HL-60 (cell line): ENCODE results near the gene PEX5L.

Experiments
- DNase-seq, 2 experiments: peaks; one replicate each; pipeline ENCODE4 v3.0.0-alpha.2; 2010 to 2020; ENCODE audit warnings: low read depth in 1 of 2, low spot score in 1 of 2
- H3K27ac ChIP-seq: fragments of 250-450 bp; sonication (Bioruptor Pico); replicated peaks from 2 replicates; pipeline ENCODE4 v1.5.1; 2020; ENCODE audit warnings: mild to moderate bottlenecking, moderate library complexity
- H3K27me3 ChIP-seq: fragments of 250-450 bp; sonication (Bioruptor Pico); 2 replicates; pipeline ENCODE4 v1.5.1; 2021; ENCODE audit warnings: mild to moderate bottlenecking, moderate library complexity; ENCODE audit not compliant: insufficient read depth, poor library complexity, severe bottlenecking
- H3K4me3 ChIP-seq: replicated peaks from 2 replicates; pipeline ENCODE4 v1.5.1; 2011; ENCODE audit warnings: mild to moderate bottlenecking, control low read depth, low read length; ENCODE audit not compliant: insufficient read depth
- CTCF ChIP-seq: IDR thresholded peaks from one replicate; pipeline ENCODE4 v1.5.1; 2011; ENCODE audit warnings: low read length, control low read depth, inconsistent platforms; ENCODE audit not compliant: insufficient read depth
- GABPA ChIP-seq: IDR thresholded peaks from 2 replicates; pipeline ENCODE4 v1.6.1; 2012; ENCODE audit warnings: low read depth
- POLR2AphosphoS5 ChIP-seq: IDR thresholded peaks from 2 replicates; pipeline ENCODE4 v1.6.1; 2012; ENCODE audit warnings: low read depth
- REST ChIP-seq: IDR thresholded peaks from 2 replicates; pipeline ENCODE4 v1.6.1; 2012; ENCODE audit warnings: low read depth; ENCODE audit not compliant: insufficient replicate concordance
- SPI1 ChIP-seq: IDR thresholded peaks from 2 replicates; pipeline ENCODE4 v1.6.1; 2012; ENCODE audit warnings: low read depth, mild to moderate bottlenecking, borderline replicate concordance

Gene PEX5L

GRCh38 chr3:179876440-179876839, 160.3 kb downstream of the PEX5L start:
- DNase-seq = no peak
- no peak for TF ChIP-seq SPI1
- TF ChIP-seq GABPA = no peak
- no peak for TF ChIP-seq REST
- no peak for TF ChIP-seq POLR2AphosphoS5
- no peak for TF ChIP-seq CTCF

GRCh38 chr3:179872842-179873241, 163.9 kb downstream of the PEX5L start:
- no peak for TF ChIP-seq GABPA
- no peak for TF ChIP-seq REST
- no peak for TF ChIP-seq POLR2AphosphoS5
- no peak for TF ChIP-seq CTCF
- TF ChIP-seq SPI1 = no peak
- Histone ChIP-seq H3K27me3 (no peaks in the 10 kb centered on the region), H3K4me3 (no peak overlapping the region), H3K27ac (no peak overlapping the region)
- DNase-seq = no peak

More at GRCh38 chr3:179876440-179876839, 160.3 kb downstream of the PEX5L start:
- Histone ChIP-seq H3K27me3 (no peaks in the 10 kb centered on the region), H3K27ac (no peak overlapping the region), H3K4me3 (no peak overlapping the region)

GRCh38 chr3:179871782-179872181, 165.0 kb downstream of the PEX5L start:
- DNase-seq = no peak
- no peak for TF ChIP-seq POLR2AphosphoS5
- TF ChIP-seq GABPA = no peak
- no peak for TF ChIP-seq REST
- no peak for TF ChIP-seq SPI1
- no peak for TF ChIP-seq CTCF
- no peak overlapping the region for H3K27ac ChIP-seq
- H3K4me3 ChIP-seq = no peak overlapping the region
- no peaks in the 10 kb centered on the region for H3K27me3 ChIP-seq
